A549 (cell line): ENCODE data around the gene PKP4. TPM values are rescaled to one million over a fixed set of nuclear protein-coding genes. Genes with fewer than 3 reads are reported as not detected.

Experiments used
- ATAC-seq, 2 experiments: fragments of 200-7000 bp in 1 of 2; fragments of >200 bp in 1 of 2; cut with Nextera tagmentation in 1 of 2; cut with Tn5 transposase in 1 of 2; 3 replicates each; pipeline versions ENCODE4 v1.8.0 to v1.9.1; 2018 to 2020; ENCODE audit warnings: mild to moderate bottlenecking in 1 of 2, moderate library complexity in 1 of 2
- CTCF ChIA-PET: fragments of 300-600 bp; sonication (Branson Sonifier 250); formaldehyde crosslinking; extraction: SDS; loops from one replicate; lab custom pipeline; 2021; ENCODE audit warnings: antibody characterized with exemption, inconsistent platforms; lab: Yijun Ruan, JAX
- POLR2A ChIA-PET: fragments of 350-600 bp; formaldehyde crosslinking; extraction: SDS; loops from one replicate; lab custom pipeline; 2021; ENCODE audit warnings: antibody characterized with exemption, inconsistent platforms; lab: Yijun Ruan, JAX
- DNase-seq, 2 experiments: peaks; one replicate each; pipeline versions ENCODE4 v3.0.0 to v3.0.0-alpha.2; 2011 to 2016; ENCODE audit warnings: low read depth in 1 of 2, low spot score in 1 of 2
- FAIRE-seq: peaks from 2 replicates; lab custom pipeline; 2011; peaks lifted over from hg19 to GRCh38; lab: Jason Lieb, UNC
- H3K27ac ChIP-seq, 2 experiments: fragments of >200 bp; sonication (Bioruptor Twin); formaldehyde crosslinking; 3 replicates each; pipeline ENCODE4 v1.5.1; 2016 to 2017
- H3K4me1 ChIP-seq: fragments of >200 bp; sonication (Bioruptor Twin); formaldehyde crosslinking; 3 replicates; pipeline ENCODE4 v1.6.1; 2016
- H3K4me2 ChIP-seq: fragments of >200 bp; sonication (Bioruptor Twin); formaldehyde crosslinking; 3 replicates; pipeline ENCODE4 v1.6.1; 2016
- H3K4me3 ChIP-seq: fragments of >200 bp; sonication (Bioruptor Twin); formaldehyde crosslinking; 3 replicates; pipeline ENCODE4 v1.5.1; 2016
- H3K9me3 ChIP-seq: fragments of >200 bp; sonication (Bioruptor Twin); formaldehyde crosslinking; 3 replicates; pipeline ENCODE4 v1.6.1; 2016
- ATOH8 ChIP-seq: fragments of 250-450 bp; sonication (Bioruptor Pico); IDR thresholded peaks from 2 replicates; pipeline ENCODE4 v1.5.0; 2020; ENCODE audit warnings: low read depth, mild to moderate bottlenecking, moderate library complexity
- BCL3 ChIP-seq: fragments of >200 bp; sonication (Bioruptor Twin); formaldehyde crosslinking; IDR thresholded peaks from 3 replicates; pipeline ENCODE4 v1.6.1; 2016
- CBX2 ChIP-seq: fragments of 200-600 bp; sonication (generic); IDR thresholded peaks from 2 replicates; pipeline ENCODE4 v1.6.1; 2016; ENCODE audit warnings: low read depth, mild to moderate bottlenecking, borderline replicate concordance
- CEBPB ChIP-seq, 2 experiments: fragments of >200 bp in 1 of 2; sonication (Bioruptor Twin) in 1 of 2; formaldehyde crosslinking in 1 of 2; IDR thresholded peaks; 2 replicates each; pipeline ENCODE4 v1.6.1; 2012 to 2016
- CTCF ChIP-seq: fragments of >200 bp; sonication (Bioruptor Twin); formaldehyde crosslinking; IDR thresholded peaks from 3 replicates; pipeline ENCODE4 v1.5.1; 2016
- EHF ChIP-seq: fragments of 250-450 bp; sonication (Bioruptor Pico); IDR thresholded peaks from 2 replicates; pipeline ENCODE4 v1.5.0; 2020; ENCODE audit warnings: mild to moderate bottlenecking
- EHMT2 ChIP-seq: fragments of 200-600 bp; sonication (generic); IDR thresholded peaks from 2 replicates; pipeline ENCODE4 v1.6.1; 2016; ENCODE audit warnings: antibody characterized with exemption, low read depth, mild to moderate bottlenecking, moderate library complexity
- EP300 ChIP-seq, 2 experiments: fragments of >200 bp; sonication (Bioruptor Twin); formaldehyde crosslinking; IDR thresholded peaks; 2 replicates in 1 of 2; 3 replicates in 1 of 2; pipeline ENCODE4 v1.6.1; 2016 to 2017
- ESRRA ChIP-seq: fragments of 150-350 bp; IDR thresholded peaks from 2 replicates; pipeline ENCODE4 v1.6.1; 2014; ENCODE audit warnings: mild to moderate bottlenecking, low read length, borderline replicate concordance
- FOSB ChIP-seq: fragments of 250-450 bp; sonication (Bioruptor Pico); IDR thresholded peaks from 2 replicates; pipeline ENCODE4 v1.5.0; 2020; ENCODE audit warnings: mild to moderate bottlenecking, moderate library complexity
- HES2 ChIP-seq: fragments of >200 bp; sonication (Bioruptor Twin); formaldehyde crosslinking; IDR thresholded peaks from 2 replicates; pipeline ENCODE4 v1.6.1; 2016
- HEYL ChIP-seq: fragments of 250-450 bp; sonication (Bioruptor Pico); IDR thresholded peaks from 2 replicates; pipeline ENCODE4 v1.8.0; 2021; ENCODE audit warnings: mild to moderate bottlenecking, moderate library complexity
- HOXA7 ChIP-seq: fragments of 250-450 bp; sonication (Bioruptor Pico); IDR thresholded peaks from 2 replicates; pipeline ENCODE4 v1.5.0; 2020; ENCODE audit warnings: mild to moderate bottlenecking, moderate library complexity
- HOXB13 ChIP-seq: fragments of 250-450 bp; sonication (Bioruptor Pico); IDR thresholded peaks from 2 replicates; pipeline ENCODE4 v1.5.0; 2020; ENCODE audit warnings: low read depth, mild to moderate bottlenecking, moderate library complexity
- HOXB5 ChIP-seq: fragments of 250-450 bp; sonication (Bioruptor Pico); IDR thresholded peaks from 2 replicates; pipeline ENCODE4 v1.5.0; 2020; ENCODE audit warnings: mild to moderate bottlenecking, moderate library complexity
- KDM5A ChIP-seq: fragments of 200-600 bp; sonication (generic); IDR thresholded peaks from 2 replicates; pipeline ENCODE4 v1.6.1; 2016; ENCODE audit warnings: antibody characterized with exemption, mild to moderate bottlenecking
- MAZ ChIP-seq: fragments of 150-350 bp; IDR thresholded peaks from 2 replicates; pipeline ENCODE4 v1.6.1; 2014; ENCODE audit warnings: antibody characterized with exemption, low read depth, low read length, borderline replicate concordance
- MYC ChIP-seq: IDR thresholded peaks from 2 replicates; pipeline ENCODE4 v1.6.1; 2012; ENCODE audit warnings: mild to moderate bottlenecking, inconsistent platforms, low read length, improper control_type of control experiment, borderline replicate concordance
- RCOR1 ChIP-seq: fragments of 150-350 bp; IDR thresholded peaks from 2 replicates; pipeline ENCODE4 v1.6.1; 2014; ENCODE audit warnings: antibody characterized with exemption, low read length, low read depth
- SMC3 ChIP-seq: fragments of >200 bp; sonication (Bioruptor Twin); formaldehyde crosslinking; IDR thresholded peaks from 3 replicates; pipeline ENCODE4 v1.6.1; 2018; ENCODE audit warnings: inconsistent platforms
- TP53 ChIP-seq: fragments of 250-450 bp; sonication (Bioruptor Pico); IDR thresholded peaks from 2 replicates; pipeline ENCODE4 v1.5.0; 2021; ENCODE audit warnings: mild to moderate bottlenecking, moderate library complexity
- ZC3H11A ChIP-seq: fragments of 450-650 bp; IDR thresholded peaks from 2 replicates; pipeline ENCODE4 v1.6.1; 2014; ENCODE audit warnings: antibody characterized with exemption, mild to moderate bottlenecking
- ZSCAN20 ChIP-seq: fragments of 250-450 bp; sonication (Bioruptor Pico); IDR thresholded peaks from 2 replicates; pipeline ENCODE4 v1.8.0; 2022; ENCODE audit warnings: mild to moderate bottlenecking, moderate library complexity
- WGBS: methylation state at CpG from one replicate; pipeline ENCODE4 v1.1.6; 2017; ENCODE audit errors: missing lambda C conversion rate; 5-methylcytosine and 5-hydroxymethylcytosine counted together
- polyA plus RNA-seq, 4 experiments: library from polyadenylated mRNA; depleted of rRNA in 3 of 4; stranded (reverse); fragments of >200 nt; fragmentation: RNase III in 1 of 4; extraction: RNeasy Plus Mini Kit Qiagen cat#74134 plus additional on column Dnase treatment in 1 of 4; gene quantifications; 2 replicates in 3 of 4; 3 replicates in 1 of 4; pipeline ENCODE4 v1.2.3, GENCODE V29; 2011 to 2017

PKP4 gene
- polyA plus RNA-seq, 2 of the 4 experiments (the other 2 are of a cell fraction) = 27.0 to 56.6 TPM

GRCh38 chr2:158718196-158718585 lies 261.4 kb downstream of the PKP4 start:
- CTCF ChIA-PET = interaction anchor here (0.7 to 1.1 kb wide), 2 partner anchors 27 to 35 kb away, joined by 3 read pairs; no protein-coding TSS in a partner anchor
- Histone ChIP-seq H3K4me3 (no peak overlapping the region), H3K27ac (no peak overlapping the region), H3K4me2 (no peak overlapping the region), H3K4me1 (peaks cover 5% of the 10 kb centered on the region), H3K9me3 (peaks cover 6% of the 10 kb centered on the region; the same call in 1 of the 3 replicates)
- no peak for DNase-seq
- no peak for FAIRE-seq
- POLR2A ChIA-PET = no interaction called here
- ATAC-seq = no peak
- TF ChIP-seq HOXB13 (no peak), CTCF (no peak), FOSB (CRISPR knock-in tag) (no peak), HEYL (CRISPR knock-in tag) (no peak), BCL3 (no peak), ESRRA (no peak), MYC (no peak), KDM5A (no peak), ATOH8 (no peak), ZC3H11A (no peak), EHMT2 (no peak), TP53 (CRISPR knock-in tag) (no peak), CEBPB (IDR thresholded peaks at IDR 0.05) (no peak), MAZ (no peak), HES2 (no peak), EP300 (IDR thresholded peaks at IDR 0.05) (no peak), CBX2 (no peak), SMC3 (no peak), RCOR1 (no peak), EHF (CRISPR knock-in tag) (no peak)

- WGBS = 70% methylated on average over 5 of the region's 5 CpGs
- Histone ChIP-seq H3K27ac (no peak overlapping the region), H3K4me1 (peaks cover 12% of the 10 kb centered on the region), H3K4me2 (no peak overlapping the region), H3K4me3 (no peak overlapping the region), H3K9me3 (peaks cover 4% of the 10 kb centered on the region; the same call in 1 of the 3 replicates)
- no peak for ATAC-seq
- FAIRE-seq = no peak
- no peak for DNase-seq
- ChIA-PET POLR2A (no interaction called here), CTCF (no interaction called here)
- TF ChIP-seq HOXB5 (CRISPR knock-in tag) (no peak), FOSB (CRISPR knock-in tag) (no peak), ZSCAN20 (CRISPR knock-in tag) (no peak), HOXA7 (CRISPR knock-in tag) (no peak), EP300 (IDR thresholded peaks at IDR 0.05) (no peak)
These were observed 262.1 kb downstream of the PKP4 start for GRCh38 chr2:158718851-158719250.
